ENCODE measurements around the gene PSMD13. TPM values are rescaled to one million over a fixed set of nuclear protein-coding genes. Genes with fewer than 3 reads are reported as not detected.

Gene PSMD13
- total RNA-seq, 1 donor from 2014 or later: 50.2 TPM

DNA sequence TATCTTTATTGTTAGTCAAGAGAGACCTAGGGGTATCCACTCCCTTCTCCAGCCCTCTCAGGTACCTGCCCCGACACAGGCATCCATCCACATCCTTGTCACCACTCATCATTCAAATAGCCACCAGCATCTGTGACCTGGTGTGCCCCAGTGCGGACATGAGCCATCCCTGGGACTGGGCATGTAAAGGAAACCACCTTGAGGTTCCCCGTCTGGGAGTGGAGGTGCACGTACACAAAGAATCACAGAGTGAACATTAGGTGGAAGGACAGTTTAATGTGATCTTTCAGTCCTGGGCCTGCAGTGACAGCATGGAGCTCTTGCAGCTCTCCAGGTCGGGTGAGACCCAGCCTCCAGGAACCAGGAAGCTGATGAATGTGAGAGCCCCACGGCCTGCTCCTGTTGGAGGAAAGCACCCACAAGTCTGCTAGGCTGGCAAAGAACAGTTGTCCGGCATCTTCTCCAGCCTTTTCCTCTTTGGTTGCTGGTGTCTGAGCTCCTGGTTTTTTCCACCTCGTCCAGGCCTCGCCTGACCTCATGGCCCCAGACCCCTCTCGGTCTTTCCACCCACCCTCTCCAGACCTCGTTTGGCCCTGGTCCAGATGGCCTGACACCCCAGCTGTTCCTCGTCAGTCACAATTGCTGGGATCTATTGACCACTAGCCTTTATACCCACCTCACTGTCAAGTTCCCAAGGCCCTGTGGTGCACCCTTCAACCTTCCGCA is 16.5 kb downstream of the PSMD13 start:
- Histone ChIP-seq H3K36me3 (peaks cover 28 to 43% of the 10 kb centered on the region in 2 donors), H3K27ac (no peak overlapping the region), H3K4me3 (no peak overlapping the region), H3K4me1 (no peaks in the 10 kb centered on the region), H3K9me3 (no peaks in the 10 kb centered on the region), H3K27me3 (no peaks in the 10 kb centered on the region)
- intact Hi-C loops (cut with DNase I): loop anchor here (5.0 kb wide), 1 partner anchor 104 kb away; no protein-coding TSS in a partner anchor
- TF ChIP-seq, protein P1, sequence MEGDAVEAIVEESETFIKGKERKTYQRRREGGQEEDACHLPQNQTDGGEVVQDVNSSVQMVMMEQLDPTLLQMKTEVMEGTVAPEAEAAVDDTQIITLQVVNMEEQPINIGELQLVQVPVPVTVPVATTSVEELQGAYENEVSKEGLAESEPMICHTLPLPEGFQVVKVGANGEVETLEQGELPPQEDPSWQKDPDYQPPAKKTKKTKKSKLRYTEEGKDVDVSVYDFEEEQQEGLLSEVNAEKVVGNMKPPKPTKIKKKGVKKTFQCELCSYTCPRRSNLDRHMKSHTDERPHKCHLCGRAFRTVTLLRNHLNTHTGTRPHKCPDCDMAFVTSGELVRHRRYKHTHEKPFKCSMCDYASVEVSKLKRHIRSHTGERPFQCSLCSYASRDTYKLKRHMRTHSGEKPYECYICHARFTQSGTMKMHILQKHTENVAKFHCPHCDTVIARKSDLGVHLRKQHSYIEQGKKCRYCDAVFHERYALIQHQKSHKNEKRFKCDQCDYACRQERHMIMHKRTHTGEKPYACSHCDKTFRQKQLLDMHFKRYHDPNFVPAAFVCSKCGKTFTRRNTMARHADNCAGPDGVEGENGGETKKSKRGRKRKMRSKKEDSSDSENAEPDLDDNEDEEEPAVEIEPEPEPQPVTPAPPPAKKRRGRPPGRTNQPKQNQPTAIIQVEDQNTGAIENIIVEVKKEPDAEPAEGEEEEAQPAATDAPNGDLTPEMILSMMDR (IDR thresholded peaks at IDR 0.05): no peak
- DNase-seq (ENCODE audit: low spot score in 2 of 2): peak in 1 of 2 donors; percentile 52

DNA sequence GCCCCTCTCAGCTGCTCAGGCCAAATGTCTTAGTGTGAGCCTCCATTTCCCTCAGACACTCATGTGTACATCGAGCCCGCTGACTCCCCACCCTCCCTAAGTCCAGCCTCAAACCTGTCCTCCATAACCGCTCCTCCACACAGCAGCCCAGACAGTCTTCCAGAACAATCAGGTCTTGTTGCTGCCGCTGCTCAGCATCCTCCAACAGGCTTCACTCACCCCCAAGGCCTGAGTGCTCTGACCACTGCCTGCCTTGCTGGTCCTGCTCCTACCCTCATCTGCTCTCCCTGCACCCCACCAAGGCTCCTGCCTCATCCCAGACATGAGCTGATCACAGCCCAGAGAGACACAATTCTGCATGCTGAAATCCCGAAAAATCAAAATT is 17.1 kb downstream of the PSMD13 start:
- DNase-seq (ENCODE audit: low spot score in 2 of 2): no peak
- Histone ChIP-seq H3K9me3 (no peaks in the 10 kb centered on the region), H3K4me3 (no peak overlapping the region), H3K4me1 (no peaks in the 10 kb centered on the region), H3K27ac (no peak overlapping the region), H3K27me3 (no peaks in the 10 kb centered on the region), H3K36me3 (peaks cover 23 to 37% of the 10 kb centered on the region in 2 donors)
- intact Hi-C loops (cut with DNase I): loop anchor here (5.0 kb wide), 1 partner anchor 103 kb away; no protein-coding TSS in a partner anchor
- TF ChIP-seq, protein P1 (IDR thresholded peaks at IDR 0.05): no peak

DNA sequence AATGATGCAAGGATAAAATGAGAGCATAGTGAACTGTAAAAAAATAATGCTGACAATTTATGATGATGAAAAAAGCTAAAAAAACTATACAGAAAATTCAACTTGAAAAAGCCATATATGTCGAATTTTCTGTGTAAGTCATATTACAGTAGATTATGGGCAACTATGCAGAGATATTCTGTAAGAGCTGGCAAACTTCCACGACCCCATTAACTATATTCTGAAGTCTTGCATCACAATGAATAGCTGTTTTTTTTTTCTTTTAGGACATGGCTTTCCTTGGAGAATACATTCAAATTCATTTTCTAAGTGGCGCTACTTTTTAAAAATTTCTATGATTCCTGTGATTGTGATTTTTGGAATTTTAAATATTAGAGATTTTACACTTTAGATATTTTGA is 18.4 kb downstream of the PSMD13 start:
- H3K36me3 ChIP-seq: peaks cover 18 to 26% of the 10 kb centered on the region in 2 donors
- H3K27me3 ChIP-seq: no peaks in the 10 kb centered on the region
- no peak for DNase-seq (ENCODE audit: low spot score in 2 of 2)
- TF ChIP-seq, protein P1 (IDR thresholded peaks at IDR 0.05): no peak
- H3K4me3 ChIP-seq: no peak overlapping the region
- intact Hi-C loops (cut with DNase I): no loop called here
- H3K4me1 ChIP-seq: no peaks in the 10 kb centered on the region
- no peaks in the 10 kb centered on the region for H3K9me3 ChIP-seq
- no peak overlapping the region for H3K27ac ChIP-seq

DNA sequence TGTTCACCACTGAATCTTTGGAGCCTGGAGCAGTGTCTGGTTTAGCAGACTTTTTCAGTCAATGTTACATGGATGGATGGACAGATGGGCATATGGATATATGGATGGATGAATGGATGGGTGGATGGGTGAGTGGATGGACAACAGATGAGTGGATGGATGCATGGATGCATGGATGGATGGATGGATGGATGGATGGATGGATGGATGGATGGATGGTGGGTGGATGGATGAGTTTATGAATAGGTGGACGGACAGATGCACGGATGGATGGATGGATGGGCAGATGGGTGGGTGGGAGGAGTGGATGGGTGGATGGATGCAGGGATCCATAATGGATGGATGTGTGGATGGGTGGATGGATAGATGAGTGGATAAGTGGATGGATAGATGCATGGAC is 19.0 kb downstream of the PSMD13 start:
- H3K9me3 ChIP-seq: no peaks in the 10 kb centered on the region
- TF ChIP-seq, protein P1 (IDR thresholded peaks at IDR 0.05): no peak
- no peaks in the 10 kb centered on the region for H3K27me3 ChIP-seq
- no peak overlapping the region for H3K27ac ChIP-seq
- peaks cover 18 to 22% of the 10 kb centered on the region in 2 donors for H3K36me3 ChIP-seq
- intact Hi-C loops (cut with DNase I): no loop called here
- no peak for DNase-seq (ENCODE audit: low spot score in 2 of 2)
- no peaks in the 10 kb centered on the region for H3K4me1 ChIP-seq
- no peak overlapping the region for H3K4me3 ChIP-seq

DNA sequence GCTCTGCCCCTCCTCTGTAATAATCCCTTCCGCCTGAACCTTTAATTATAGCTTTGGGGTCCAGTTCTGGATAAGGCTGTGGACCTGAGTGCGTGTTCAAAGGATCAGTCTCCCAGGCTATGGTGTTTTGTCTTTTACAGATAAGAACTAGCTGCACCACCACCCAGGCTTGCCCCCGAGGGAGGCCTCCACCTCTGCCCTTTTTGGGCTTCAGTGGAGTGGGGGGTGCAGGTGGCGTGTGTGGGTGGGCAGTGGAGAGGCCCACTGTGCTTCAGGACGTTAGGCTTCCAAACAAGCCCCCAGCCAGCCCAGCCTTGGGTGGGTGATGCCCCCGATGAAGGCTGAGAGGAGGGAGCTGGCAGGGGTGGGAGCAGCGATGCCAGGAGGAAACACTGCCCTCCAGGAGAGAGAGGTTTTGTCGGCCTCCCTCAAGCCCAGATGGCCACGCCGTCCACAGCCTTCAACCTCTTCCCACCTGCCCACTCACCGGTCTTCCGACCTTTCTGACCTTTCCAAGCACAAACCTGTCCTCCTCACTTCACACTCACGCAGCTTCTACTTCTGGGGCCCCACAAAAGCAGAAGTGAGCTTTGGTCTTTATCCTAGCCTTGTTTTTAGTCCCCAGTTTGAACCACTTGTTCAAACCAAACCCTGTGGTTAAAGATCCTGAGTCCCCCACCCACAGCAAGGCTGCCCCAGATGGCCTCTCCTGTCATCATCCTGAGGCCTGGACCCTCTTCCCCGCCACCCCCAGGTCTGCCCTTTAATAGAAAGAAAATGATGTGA is 20.4 kb downstream of the PSMD13 start:
- no peak overlapping the region for H3K4me3 ChIP-seq
- TF ChIP-seq, protein P1 (IDR thresholded peaks at IDR 0.05): no peak
- H3K9me3 ChIP-seq: no peaks in the 10 kb centered on the region
- peaks cover 9 to 10% of the 10 kb centered on the region in 2 donors for H3K36me3 ChIP-seq
- H3K27ac ChIP-seq: no peak overlapping the region
- no peaks in the 10 kb centered on the region for H3K4me1 ChIP-seq
- intact Hi-C loops (cut with DNase I): no loop called here
- peak in 1 of 2 donors; percentile 38 for DNase-seq (ENCODE audit: low spot score in 2 of 2)
- no peaks in the 10 kb centered on the region for H3K27me3 ChIP-seq
